Fibroblast of villous mesenchyme (primary cell): ENCODE results near the gene MAL. TPM values are rescaled to one million over a fixed set of nuclear protein-coding genes. Genes with fewer than 3 reads are reported as not detected.
"Not testable (repeated sequence)": the region's sequence is repeated elsewhere in the genome, so short reads cannot be mapped to it uniquely, and the experiment has no call there.

ENCODE experiments used
- DNase-seq: peaks from one replicate; pipeline ENCODE4 v3.0.0-alpha.2; 2010; ENCODE audit warnings: low read depth
- H3K4me3 ChIP-seq: 2 replicates; pipeline ENCODE4 v1.5.1; 2011; ENCODE audit warnings: low read depth, mild to moderate bottlenecking, low read length
- CTCF ChIP-seq: IDR thresholded peaks from 2 replicates; pipeline ENCODE4 v1.5.1; 2012; ENCODE audit warnings: low read depth, mild to moderate bottlenecking, low read length; ENCODE audit not compliant: insufficient read depth
- total RNA-seq: library from RNA; depleted of rRNA; stranded (reverse); fragments of >200 nt; gene quantifications from 2 replicates; pipeline ENCODE4 v1.2.3, GENCODE V29; 2012

Gene MAL
- total RNA-seq, 1 donor = not detected

- DNase-seq = no peak
- no peak for TF ChIP-seq CTCF
- no peak overlapping the region for H3K4me3 ChIP-seq
These were observed 9.3 kb downstream of the MAL start for GRCh38 chr2:95034818-95035217.

GRCh38 chr2:95036596-95037383 lies 11.3 kb downstream of the MAL start:
- DNase-seq = no peak
- no peak overlapping the region for H3K4me3 ChIP-seq
- TF ChIP-seq CTCF = no peak

GRCh38 chr2:95037384-95037839 lies 11.9 kb downstream of the MAL start:
- H3K4me3 ChIP-seq = no peak overlapping the region
- no peak for TF ChIP-seq CTCF
- DNase-seq = no peak

DNA sequence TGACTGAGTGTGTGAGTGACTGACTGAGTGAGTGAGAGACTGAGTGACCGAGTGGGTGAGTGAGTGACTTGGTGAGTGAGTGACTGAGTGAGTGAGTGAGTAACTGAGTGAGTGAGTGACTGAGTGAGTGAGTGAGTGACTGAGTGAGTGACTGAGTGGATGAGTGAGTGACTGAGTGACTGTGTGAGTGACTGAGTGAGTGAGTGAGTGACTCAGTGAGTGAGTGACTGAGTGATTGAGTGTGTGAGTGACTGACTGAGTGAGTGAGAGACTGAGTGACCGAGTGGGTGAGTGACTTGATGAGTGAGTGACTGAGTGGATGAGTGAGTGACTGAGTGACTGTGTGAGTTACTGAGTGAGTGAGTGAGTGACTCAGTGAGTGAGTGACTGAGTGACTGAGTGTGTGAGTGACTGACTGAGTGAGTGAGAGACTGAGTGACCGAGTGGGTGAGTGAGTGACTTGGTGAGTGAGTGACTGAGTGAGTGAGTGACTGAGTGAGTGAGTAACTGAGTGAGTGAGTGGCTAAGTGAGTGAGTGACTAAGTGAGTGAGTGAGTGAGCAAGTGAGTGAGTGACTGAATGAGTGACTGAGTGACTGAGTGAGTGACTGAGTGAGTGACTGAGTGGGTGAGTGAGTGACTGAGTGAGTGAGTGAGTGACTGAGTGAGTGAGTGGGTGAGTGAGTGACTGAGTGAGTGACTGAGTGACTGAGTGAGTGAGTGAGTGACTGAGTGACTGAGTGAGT lies 12.5 kb downstream of the MAL start:
- not testable (repeated sequence) for H3K4me3 ChIP-seq, DNase-seq

GRCh38 chr2:95038635-95039298 lies 13.3 kb downstream of the MAL start:
- no peak for DNase-seq
- TF ChIP-seq CTCF = no peak
- no peak overlapping the region for H3K4me3 ChIP-seq

- no peak for TF ChIP-seq CTCF
- no peak overlapping the region for H3K4me3 ChIP-seq
- DNase-seq = no peak
These were observed 13.9 kb downstream of the MAL start for GRCh38 chr2:95039363-95039762.

DNA sequence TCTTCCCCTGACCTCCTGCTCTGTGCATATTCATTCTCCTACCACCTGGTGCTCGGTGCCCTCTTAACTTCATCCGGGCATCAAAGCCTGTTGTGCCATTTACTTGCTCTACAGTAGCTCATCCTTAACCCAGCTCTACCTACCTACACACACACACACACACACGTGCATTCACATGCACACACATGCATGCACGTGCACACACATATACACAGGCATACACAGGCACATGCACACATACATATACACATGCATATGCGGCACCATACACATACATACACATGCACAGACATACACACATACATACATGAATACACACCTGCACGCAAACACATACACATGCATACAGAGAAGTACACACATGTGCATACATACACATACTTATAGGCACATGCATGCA lies 14.5 kb downstream of the MAL start:
- H3K4me3 ChIP-seq = no peak overlapping the region
- DNase-seq = no peak
- no peak for TF ChIP-seq CTCF
